C1 segment of cervical spinal cord (tissue), 14 donors: ENCODE measurements around the gene MYO1E.

Experiments
- DNase-seq, 14 donors: peaks; one replicate each; lab custom pipeline; 2025; lab: John Stamatoyannopoulos, UW

Gene MYO1E

GRCh38 chr15:59321000-59321689 lies 51.5 kb downstream of the MYO1E start:
- DNase-seq, result no peak

DNA sequence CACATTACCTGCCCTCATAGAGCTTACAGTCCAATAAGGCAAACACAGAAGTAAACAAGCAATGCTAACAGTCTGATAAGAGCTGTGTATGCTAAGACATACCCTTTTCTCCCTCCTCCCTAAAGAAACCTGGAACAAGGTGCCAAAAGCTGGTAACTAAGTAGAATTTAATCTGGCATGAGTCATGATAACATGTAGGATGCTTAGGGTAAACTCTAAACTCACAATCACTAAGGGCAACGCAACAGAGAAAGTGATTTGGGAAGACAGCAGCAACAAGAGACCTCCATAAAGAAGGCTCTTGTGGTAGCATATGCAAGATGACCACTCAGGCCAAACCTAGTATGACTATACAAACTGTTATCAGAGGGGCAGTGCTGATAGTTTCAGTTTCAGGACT lies 55.5 kb downstream of the MYO1E start:
- no peak for DNase-seq

DNA sequence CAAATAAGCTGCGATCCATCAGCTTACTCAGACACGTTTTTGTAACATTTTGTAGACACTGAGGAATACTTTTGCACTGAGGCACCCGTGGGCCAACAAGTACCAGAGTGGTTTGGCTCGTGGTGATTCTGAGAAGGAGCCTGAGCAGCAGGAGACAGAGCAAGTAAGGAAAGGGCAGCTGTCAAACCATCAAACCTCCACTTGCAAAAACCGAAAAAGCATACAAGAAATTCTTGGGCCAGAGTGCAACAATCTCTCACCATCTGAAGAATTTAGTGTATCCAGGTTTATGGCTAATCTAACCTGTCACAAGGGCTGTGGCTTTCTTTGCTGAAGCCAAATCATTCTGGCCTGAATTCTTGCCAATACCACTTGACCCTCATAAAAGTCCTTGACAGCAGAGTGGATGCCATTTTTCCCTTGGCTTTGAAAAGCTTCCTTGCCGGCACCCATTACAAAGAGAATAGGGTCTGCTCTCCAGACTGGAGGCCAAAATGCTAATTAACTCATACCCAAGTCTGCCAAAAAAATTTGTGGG lies 56.7 kb downstream of the MYO1E start:
- peak in 3 of 14 donors; percentile 15 to 51 (median 33) for DNase-seq

GRCh38 chr15:59313641-59314332 lies 58.9 kb downstream of the MYO1E start:
- peak in 3 of 14 donors; percentile 9 to 45 (median 23) for DNase-seq

DNA sequence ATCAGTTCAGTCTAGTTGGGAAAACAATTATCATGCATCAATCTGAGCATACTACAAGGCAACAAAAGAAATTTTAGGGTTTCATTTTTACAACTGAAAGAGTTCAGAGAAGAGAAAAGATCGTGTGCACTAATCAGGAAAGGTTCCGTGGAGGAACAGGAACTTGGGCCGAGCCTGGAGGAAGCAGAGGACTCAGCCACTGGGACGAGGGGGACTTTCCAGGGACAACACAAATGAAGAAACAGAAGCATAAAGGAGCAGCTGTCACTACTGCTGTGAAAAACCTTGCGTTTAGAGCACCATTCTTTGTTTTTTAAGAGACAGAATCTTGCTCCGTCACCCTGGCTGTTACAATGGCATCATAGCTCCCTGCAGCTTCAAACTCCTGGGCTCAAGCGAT lies 60.5 kb downstream of the MYO1E start:
- no peak for DNase-seq

DNA sequence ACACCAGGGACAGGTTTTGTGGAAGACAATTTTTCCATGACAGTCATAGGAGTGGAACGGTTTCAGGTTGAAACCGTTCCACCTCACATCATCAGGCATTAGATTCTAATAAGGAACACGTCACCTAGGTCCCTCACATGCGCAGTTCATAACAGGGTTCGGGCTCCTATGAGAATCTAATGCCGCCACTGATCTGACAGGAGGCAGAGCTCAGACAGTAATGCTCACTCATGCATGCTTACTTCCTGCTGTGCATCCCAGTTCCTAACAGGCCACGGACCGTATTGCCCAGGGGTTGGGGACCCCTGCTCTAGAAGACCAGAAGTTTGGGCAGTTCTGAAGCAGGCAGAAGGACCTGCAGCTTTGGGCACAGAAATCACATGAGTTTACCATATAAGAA lies 61.5 kb downstream of the MYO1E start:
- no peak for DNase-seq

DNA sequence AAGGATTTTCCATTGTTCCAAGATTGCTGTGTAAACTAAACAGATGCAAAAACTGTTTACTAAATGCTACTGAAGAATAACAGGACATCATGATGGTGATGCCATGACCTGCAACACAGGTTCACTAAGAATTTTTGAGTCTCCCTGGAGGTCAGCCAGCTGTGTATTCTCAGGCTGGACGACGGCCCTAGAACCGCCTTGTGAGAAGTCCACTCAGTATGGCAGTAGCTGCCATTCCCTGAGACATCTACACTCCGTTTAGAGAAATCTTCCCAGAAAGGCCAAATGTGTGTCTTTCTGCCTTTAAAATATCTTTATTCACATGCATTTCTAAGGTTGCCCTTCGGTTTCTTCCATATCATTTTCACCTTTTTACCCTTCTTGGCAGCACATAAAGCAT lies 63.3 kb downstream of the MYO1E start:
- no peak for DNase-seq

- peak in 2 of 14 donors; percentile 27 to 44 for DNase-seq
Observed at GRCh38 chr15:59307165-59307537, 65.5 kb downstream of the MYO1E start.

DNA sequence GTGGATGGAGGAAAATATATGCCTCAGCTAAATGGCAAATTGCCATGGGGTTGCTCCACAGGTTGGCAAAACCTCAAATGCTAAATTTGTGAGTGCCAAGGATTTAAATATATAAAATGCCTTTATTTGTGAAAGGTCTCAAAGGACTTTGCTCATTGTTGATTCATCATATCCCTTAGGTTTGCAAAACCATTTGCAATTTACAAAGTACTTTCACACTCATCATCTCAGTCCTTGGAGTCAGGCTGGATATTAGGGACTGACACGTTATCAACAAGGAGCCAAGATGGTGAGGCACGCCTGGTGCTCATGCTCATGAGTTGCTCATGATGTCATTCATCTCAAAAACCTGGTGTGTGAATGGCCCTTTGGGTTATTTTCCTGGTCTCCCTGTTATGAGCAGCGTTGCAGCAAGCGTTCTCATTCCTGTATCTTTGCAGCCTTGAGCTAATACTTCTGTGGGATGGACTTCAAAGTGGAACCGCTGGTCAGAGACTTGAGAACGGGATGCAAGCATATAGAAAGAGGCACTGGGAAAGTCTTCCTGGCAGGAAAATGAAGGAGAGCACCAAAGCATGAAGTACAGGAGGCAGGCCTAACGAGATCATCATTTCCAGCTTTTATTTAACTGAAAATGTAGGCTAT lies 66.0 kb downstream of the MYO1E start:
- DNase-seq, result peak in 1 of 14 donors; percentile 31

GRCh38 chr15:59304807-59305206 lies 67.9 kb downstream of the MYO1E start:
- no peak for DNase-seq

DNA sequence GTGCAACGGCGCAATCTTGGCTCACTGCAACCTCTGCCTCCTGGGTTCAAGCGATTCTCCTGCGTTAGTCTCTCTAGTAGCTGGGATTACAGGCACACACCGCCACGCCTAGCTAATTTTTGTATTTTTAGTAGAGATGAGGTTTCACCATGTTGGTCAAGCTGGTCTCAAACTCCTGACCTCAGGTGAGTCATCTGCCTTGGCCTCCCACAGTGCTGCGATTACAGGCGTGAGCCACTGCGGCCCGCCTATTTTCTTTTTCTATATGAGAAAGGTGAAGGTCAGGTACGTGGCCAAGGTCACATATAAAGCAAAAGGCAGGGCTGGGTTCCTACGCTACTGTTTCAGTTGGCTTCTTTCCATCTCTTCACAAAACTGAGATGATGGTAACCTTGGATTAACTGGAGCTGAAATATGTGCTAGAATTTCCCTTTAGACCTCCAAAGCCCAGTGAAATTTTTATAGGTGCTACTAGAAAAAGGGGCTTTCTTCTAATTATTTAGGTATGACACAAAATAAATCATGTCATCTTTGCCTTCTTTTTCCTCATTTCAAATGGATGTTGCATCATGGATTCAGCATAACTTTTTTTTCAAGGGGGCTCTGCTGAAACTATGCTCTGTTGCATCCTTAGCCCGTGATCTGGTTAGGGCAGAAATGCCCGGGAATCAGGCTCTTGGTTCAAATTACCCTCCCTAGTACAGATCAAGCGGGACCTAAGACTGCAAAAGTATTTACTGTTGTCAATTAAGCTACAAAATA lies 68.5 kb downstream of the MYO1E start:
- no peak for DNase-seq

DNA sequence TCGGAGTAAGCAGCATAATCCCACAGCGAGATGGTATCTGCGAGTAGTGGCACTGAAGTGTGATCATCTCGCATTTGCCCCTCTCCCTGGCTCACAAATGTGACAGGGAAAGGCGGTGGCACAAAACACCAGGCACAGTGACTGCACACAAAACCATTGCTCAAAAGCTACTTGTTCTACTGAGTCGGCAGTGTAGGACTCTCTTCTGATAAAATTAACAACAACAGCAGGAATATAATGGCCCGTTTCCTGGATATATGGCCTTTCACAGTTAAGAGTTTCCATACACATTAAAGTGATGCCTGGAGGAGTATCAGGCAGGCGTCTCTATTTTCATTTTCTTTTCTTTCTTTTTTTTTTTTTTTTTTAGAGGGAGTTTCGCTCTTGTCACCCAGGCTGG lies 69.0 kb downstream of the MYO1E start:
- DNase-seq, result no peak

DNA sequence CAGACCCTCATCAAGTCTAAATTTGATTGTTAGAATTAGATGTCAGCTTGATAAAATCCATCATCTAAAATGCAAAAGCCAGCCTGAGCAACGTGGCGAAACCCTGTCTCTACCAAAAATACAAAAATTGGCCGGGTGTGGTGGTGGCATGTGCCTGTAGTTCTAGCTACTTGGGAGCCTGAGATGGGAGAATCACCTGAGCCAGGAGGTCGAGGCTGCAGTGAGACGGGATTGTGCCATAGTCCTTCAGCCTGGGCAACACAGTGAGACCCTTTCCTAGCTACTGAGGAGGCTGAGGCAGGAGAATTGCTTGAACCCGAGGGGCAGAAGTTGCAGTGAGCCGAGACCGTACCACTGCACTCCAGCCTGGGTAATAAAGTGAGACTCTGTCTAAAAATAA lies 69.5 kb downstream of the MYO1E start:
- DNase-seq, result no peak

DNA sequence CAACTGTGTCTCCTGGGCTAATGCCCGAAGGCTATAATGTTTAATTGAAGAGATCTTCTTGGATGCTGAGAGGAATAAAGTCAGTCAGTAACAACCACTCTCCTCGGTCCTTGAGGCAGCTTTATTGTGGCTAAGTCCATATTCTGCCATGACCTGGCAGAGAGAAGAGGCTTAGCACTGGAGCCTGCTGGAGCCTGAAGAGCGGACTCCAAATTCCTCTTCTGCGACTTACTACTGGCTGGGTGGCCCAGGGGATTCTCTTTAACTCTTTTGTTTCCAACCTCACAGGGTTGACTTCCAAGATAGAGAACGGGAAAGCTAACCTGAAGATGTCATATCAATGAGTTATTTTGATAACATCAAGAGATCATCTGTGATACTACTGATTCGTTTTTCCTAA lies 71.1 kb downstream of the MYO1E start:
- no peak for DNase-seq

DNA sequence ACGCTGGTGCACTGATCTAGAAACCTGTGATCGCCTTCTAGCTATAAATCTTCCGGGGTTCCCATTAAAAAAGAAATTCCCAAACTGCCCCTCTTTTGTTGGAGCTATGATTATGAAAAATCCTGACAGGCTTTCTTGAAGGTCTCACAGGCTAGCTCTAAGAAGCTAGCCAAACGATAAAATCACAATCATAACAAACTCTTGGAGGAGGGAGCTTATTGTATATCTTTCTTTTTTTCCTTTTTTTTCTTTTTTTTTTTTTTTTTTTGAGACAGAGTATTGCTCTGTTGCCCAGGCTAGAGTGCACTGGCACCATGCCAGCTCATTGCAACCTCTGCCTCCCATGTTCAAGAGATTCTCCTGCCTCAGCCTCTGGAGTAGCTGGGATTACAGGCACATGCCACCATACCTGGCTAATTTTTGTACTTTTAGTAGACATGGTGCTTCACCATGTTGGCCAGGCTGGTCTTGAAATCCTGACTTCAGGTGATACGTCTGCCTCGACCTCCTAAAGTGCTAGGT lies 72.0 kb downstream of the MYO1E start:
- DNase-seq, result no peak

- DNase-seq, result peak in 10 of 14 donors; percentile 25 to 62 (median 53)
Observed at GRCh38 chr15:59299929-59300617, 72.6 kb downstream of the MYO1E start.

DNA sequence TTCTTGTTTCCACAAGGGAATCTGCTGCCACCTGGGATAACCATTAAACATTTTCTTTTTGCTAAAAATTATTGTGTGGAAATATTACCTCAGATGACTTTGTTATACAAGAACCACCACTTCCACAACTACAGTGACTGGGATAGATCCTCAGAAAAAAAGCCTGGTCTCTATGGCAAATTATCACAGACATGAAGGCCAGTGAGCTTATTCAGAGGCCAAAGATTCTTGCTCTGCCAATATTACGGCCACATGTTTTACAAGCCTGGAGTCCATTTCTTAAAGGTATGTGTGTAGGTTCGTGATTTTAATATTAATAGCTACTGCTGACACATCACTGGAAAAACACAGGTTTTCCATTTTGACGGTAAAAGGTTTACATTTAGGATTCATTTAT lies 73.8 kb downstream of the MYO1E start:
- DNase-seq, result no peak

- DNase-seq, result no peak
Observed at GRCh38 chr15:59298225-59298853, 74.3 kb downstream of the MYO1E start.

DNA sequence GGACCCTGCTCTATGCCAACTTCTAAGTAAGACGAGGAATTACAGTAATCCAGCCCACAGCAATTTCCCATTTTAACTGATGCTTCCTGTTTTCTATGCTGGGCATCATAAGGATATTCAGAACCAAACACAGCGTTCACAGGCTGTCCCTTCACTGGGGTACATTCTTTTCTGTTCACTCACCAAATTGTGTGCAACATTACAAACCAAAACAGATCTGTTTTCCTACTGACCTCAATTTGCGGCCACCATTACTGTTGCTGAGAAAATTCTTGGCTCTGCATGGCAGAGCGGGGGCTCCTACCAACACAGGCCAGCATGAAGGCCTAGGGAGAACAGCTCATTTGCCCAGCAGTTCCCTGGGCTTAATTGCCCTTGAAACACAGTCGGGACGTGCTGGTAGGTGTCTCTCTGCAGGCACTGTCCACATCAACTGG lies 76.5 kb downstream of the MYO1E start:
- DNase-seq, result peak in 2 of 14 donors; percentile 22 to 50

DNA sequence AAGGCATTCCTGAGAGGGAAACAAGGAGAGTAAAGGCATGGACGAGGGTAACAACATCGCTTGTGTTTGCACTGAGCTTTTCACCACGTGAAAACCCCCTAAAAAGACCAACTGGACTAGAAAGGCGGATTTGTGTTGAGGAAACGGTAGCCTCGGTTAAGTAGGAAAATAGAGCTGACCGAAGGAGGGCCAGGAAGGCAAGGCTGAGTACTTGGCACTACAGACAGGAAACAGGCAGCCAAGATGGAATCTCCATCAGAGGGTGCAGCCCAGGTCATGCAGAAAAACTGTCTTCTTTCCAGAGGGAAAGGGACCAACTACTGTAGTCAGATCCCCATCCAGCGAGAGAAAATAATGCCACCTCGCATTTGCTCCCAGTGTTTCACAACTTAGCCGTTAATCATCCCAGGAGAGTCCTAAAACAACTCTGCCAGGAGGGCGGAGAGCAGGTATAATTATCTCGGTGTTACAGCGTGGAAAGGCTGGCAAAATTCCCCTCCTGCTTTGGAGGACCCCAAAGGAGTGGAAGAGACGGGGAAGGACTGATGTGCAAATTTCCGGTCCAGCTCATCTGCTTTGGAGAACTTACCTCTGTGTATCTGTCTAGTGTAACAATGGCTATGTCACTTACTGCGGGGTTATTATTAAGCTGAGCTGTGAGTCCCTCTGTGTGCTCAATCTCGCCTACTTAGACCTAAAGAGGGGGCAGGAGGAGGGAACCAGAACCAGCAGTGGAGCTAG lies 77.2 kb downstream of the MYO1E start:
- DNase-seq, result peak in 3 of 14 donors; percentile 13 to 33 (median 18)
